Measurements from ENCODE around the gene GRIK4. TPM values are rescaled to one million over a fixed set of nuclear protein-coding genes. Genes with fewer than 3 reads are reported as not detected.

GRIK4 gene
- total and polyA plus RNA-seq, 2 donors (not counting 3 experiments of a cell fraction or from before 2014, with no cell fraction given), result 0.81 to 1.6 TPM

GRCh38 chr11:120881596-120881995, 370.0 kb downstream of the GRIK4 start:
- Histone ChIP-seq H3K9ac (replicated peaks; ENCODE audit: extremely low read depth, insufficient read depth, low read length) (no peak overlapping the region), H3K36me3 (ENCODE audit: control insufficient read depth in 2 of 2, extremely low read depth in 1 of 2, insufficient read depth in 2 of 2, low read length in 2 of 2) (no peaks in the 10 kb centered on the region), H3K79me2 (ENCODE audit: control insufficient read depth, insufficient read depth, low read length) (no peaks in the 10 kb centered on the region), H3K4me3 (replicated peaks in 1 of 3; ENCODE audit: insufficient read depth in 1 of 3, low read depth in 1 of 3, low read length in 3 of 3) (no peak overlapping the region), H3K27ac (ENCODE audit: insufficient read depth, low read depth, low read length) (no peak overlapping the region), H3K4me2 (ENCODE audit: insufficient read depth, low read length) (no peak overlapping the region), H2AFZ (ENCODE audit: low read depth, low read length) (no peak overlapping the region), H3K9me1 (replicated peaks; ENCODE audit: control insufficient read depth, extremely low read depth, insufficient read depth, low read length) (no peaks in the 10 kb centered on the region), H3K27me3 (ENCODE audit: control insufficient read depth in 2 of 2, insufficient read depth in 2 of 2, low read length in 2 of 2) (no peaks in the 10 kb centered on the region), H3K4me1 (ENCODE audit: control insufficient read depth, extremely low read depth, insufficient read depth, low read length) (no peaks in the 10 kb centered on the region), H4K20me1 (replicated peaks; ENCODE audit: control insufficient read depth, extremely low read depth, insufficient read depth, low read length) (no peaks in the 10 kb centered on the region), H3K9me3 (replicated peaks; ENCODE audit: control insufficient read depth, insufficient read depth, low read length) (no peaks in the 10 kb centered on the region)
- no peak for FAIRE-seq
- CTCF ChIA-PET, result interaction anchor here (1.5 kb wide), 1 partner anchor 313 kb away, joined by 3 read pairs; no protein-coding TSS in a partner anchor
- intact Hi-C loops (cut with micrococcal nuclease), result no loop called here
- POLR2A ChIA-PET, result no interaction called here
- dilution Hi-C loops (cut with MboI; ENCODE audit: extremely low pct_ligation_motif_present, low sequenced_read_pairs), result no loop called here
- BruUV-seq (replicated peaks), result no TSS peak
- TF ChIP-seq MAX (IDR thresholded peaks at IDR 0.05; ENCODE audit: insufficient read depth, insufficient read length) (no peak), POLR2A (IDR thresholded peaks at IDR 0.05; ENCODE audit: low read depth, low read length) (no peak), JUN (IDR thresholded peaks at IDR 0.05; ENCODE audit: borderline replicate concordance, insufficient read depth, insufficient read length, low read depth) (no peak), EZH2 (IDR thresholded peaks at IDR 0.05; ENCODE audit: borderline replicate concordance, low read depth, low read length, severe bottlenecking) (no peak), FOS (IDR thresholded peaks at IDR 0.05; ENCODE audit: borderline replicate concordance, insufficient read depth, low read length) (no peak), CTCF (IDR thresholded peaks at IDR 0.05; ENCODE audit: extremely low read depth in 1 of 2, insufficient read depth in 1 of 2, low read depth in 1 of 2, low read length in 2 of 2) (no peak)
- DNase-seq (ENCODE audit: low read depth, low spot score), result no peak

- H3K27ac ChIP-seq (ENCODE audit: insufficient read depth, low read depth, low read length), result no peak overlapping the region
- no peaks in the 10 kb centered on the region for H3K79me2 ChIP-seq (ENCODE audit: control insufficient read depth, insufficient read depth, low read length)
- no peaks in the 10 kb centered on the region for H3K36me3 ChIP-seq (ENCODE audit: control insufficient read depth in 2 of 2, extremely low read depth in 1 of 2, insufficient read depth in 2 of 2, low read length in 2 of 2)
- TF ChIP-seq GATA2 (IDR thresholded peaks at IDR 0.05; ENCODE audit: insufficient read depth, insufficient read length, low read depth, low read length), result no peak
- no peak for TF ChIP-seq MAX (IDR thresholded peaks at IDR 0.05; ENCODE audit: insufficient read depth, insufficient read length)
- no peak for TF ChIP-seq CTCF (IDR thresholded peaks at IDR 0.05; ENCODE audit: extremely low read depth in 1 of 2, insufficient read depth in 1 of 2, low read depth in 1 of 2, low read length in 2 of 2)
- no peak for TF ChIP-seq JUN (IDR thresholded peaks at IDR 0.05; ENCODE audit: borderline replicate concordance, insufficient read depth, insufficient read length, low read depth)
- TF ChIP-seq POLR2A (IDR thresholded peaks at IDR 0.05; ENCODE audit: low read depth, low read length), result no peak
- TF ChIP-seq EZH2 (IDR thresholded peaks at IDR 0.05; ENCODE audit: borderline replicate concordance, low read depth, low read length, severe bottlenecking), result no peak
- TF ChIP-seq FOS (IDR thresholded peaks at IDR 0.05; ENCODE audit: borderline replicate concordance, insufficient read depth, low read length), result no peak
- no peak for TF ChIP-seq MYC (IDR thresholded peaks at IDR 0.05; ENCODE audit: low read depth, low read length)
- no peak for TF ChIP-seq POLR2AphosphoS5 (IDR thresholded peaks at IDR 0.05; ENCODE audit: insufficient read depth, low read depth, low read length)
- H4K20me1 ChIP-seq (replicated peaks; ENCODE audit: control insufficient read depth, extremely low read depth, insufficient read depth, low read length), result no peaks in the 10 kb centered on the region
- no peak overlapping the region for H3K4me3 ChIP-seq (replicated peaks in 1 of 3; ENCODE audit: insufficient read depth in 1 of 3, low read depth in 1 of 3, low read length in 3 of 3)
- no TSS peak for BruUV-seq (replicated peaks)
- no peak overlapping the region for H3K9ac ChIP-seq (replicated peaks; ENCODE audit: extremely low read depth, insufficient read depth, low read length)
- DNase-seq (ENCODE audit: low read depth, low spot score) (no peak), FAIRE-seq (no peak)
- no peaks in the 10 kb centered on the region for H3K9me1 ChIP-seq (replicated peaks; ENCODE audit: control insufficient read depth, extremely low read depth, insufficient read depth, low read length)
- intact Hi-C loops (cut with micrococcal nuclease), result no loop called here
- dilution Hi-C loops (cut with MboI; ENCODE audit: extremely low pct_ligation_motif_present, low sequenced_read_pairs), result no loop called here
- H3K4me1 ChIP-seq (ENCODE audit: control insufficient read depth, extremely low read depth, insufficient read depth, low read length), result no peaks in the 10 kb centered on the region
- no peak overlapping the region for H3K4me2 ChIP-seq (ENCODE audit: insufficient read depth, low read length)
- POLR2A ChIA-PET, result no interaction called here
- H2AFZ ChIP-seq (ENCODE audit: low read depth, low read length), result no peak overlapping the region
- CTCF ChIA-PET, result interaction anchor here (1.5 kb wide), 1 partner anchor 313 kb away, joined by 3 read pairs; no protein-coding TSS in a partner anchor
- H3K9me3 ChIP-seq (replicated peaks; ENCODE audit: control insufficient read depth, insufficient read depth, low read length), result no peaks in the 10 kb centered on the region
- no peaks in the 10 kb centered on the region for H3K27me3 ChIP-seq (ENCODE audit: control insufficient read depth in 2 of 2, insufficient read depth in 2 of 2, low read length in 2 of 2)
Observed at GRCh38 chr11:120882175-120882574, 370.6 kb downstream of the GRIK4 start.
